HCT116 (cell line): ENCODE results near the gene CNTN4.

Source experiments
- CTCF ChIP-seq, 3 experiments: fragments of 200-600 bp in 1 of 3; sonication (generic) in 1 of 3; IDR thresholded peaks in 2 of 3; conservative IDR thresholded peaks in 1 of 3; 2 replicates each; pipeline ENCODE4 v1.5.1; 2012 to 2017; ENCODE audit warnings: low read depth in 2 of 3, low read length in 2 of 3, antibody characterized with exemption in 1 of 3, borderline replicate concordance in 1 of 3, control low read depth in 1 of 3, mild to moderate bottlenecking in 1 of 3, mixed read lengths in 1 of 3, mixed run types in 1 of 3, moderate library complexity in 1 of 3; ENCODE audit not compliant: insufficient read depth in 1 of 3
- POLR2AphosphoS5 ChIP-seq: IDR thresholded peaks from 2 replicates; pipeline ENCODE4 v1.6.1; 2011; ENCODE audit warnings: mild to moderate bottlenecking, low read depth, low read length, moderate library complexity
- RAD21 ChIP-seq: IDR thresholded peaks from 2 replicates; pipeline ENCODE4 v1.6.1; 2012; ENCODE audit warnings: low read depth, mild to moderate bottlenecking
- SRF ChIP-seq: IDR thresholded peaks from 2 replicates; pipeline ENCODE4 v1.6.1; 2012; ENCODE audit warnings: low read depth

DNA sequence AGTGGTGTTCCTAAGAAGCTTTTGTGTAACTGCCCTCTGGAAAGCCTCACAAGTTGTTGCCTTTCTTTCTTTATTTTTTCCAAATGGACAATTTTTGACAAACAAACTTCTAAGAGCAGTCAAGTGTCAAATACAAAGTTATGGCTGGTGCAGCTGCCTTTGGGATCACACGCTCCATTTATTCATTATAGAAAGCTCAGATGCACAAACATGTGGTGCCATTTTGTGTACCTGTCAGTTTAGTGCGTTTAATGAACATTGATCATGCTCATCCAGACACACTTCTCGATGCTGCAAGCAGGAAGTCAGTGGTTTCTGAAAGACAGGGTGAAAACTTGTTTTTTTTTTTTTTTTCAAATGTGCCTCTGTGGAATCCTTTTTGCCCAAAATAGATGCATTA is 324.5 kb downstream of the CNTN4 start:
- TF ChIP-seq CTCF (IDR thresholded peaks at IDR 0.05 in 2 of 3, conservative IDR thresholded peaks at IDR 0.05 in 1 of 3; ENCODE audit: borderline replicate concordance in 1 of 3, insufficient read depth in 1 of 3, low read depth in 2 of 3, low read length in 2 of 3) (no peak), POLR2AphosphoS5 (no peak), RAD21 (no peak), SRF (no peak)
